HCT116 (cell line): Measurements from ENCODE around the gene IL17RD.

Source experiments
- CEBPB ChIP-seq: IDR thresholded peaks from 2 replicates; pipeline ENCODE4 v1.6.1; 2012; ENCODE audit warnings: low read depth
- EZH2 ChIP-seq: fragments of 200-600 bp; sonication (generic); IDR thresholded peaks from 2 replicates; pipeline ENCODE4 v1.6.1; 2017; ENCODE audit warnings: antibody characterized with exemption, mixed run types
- FOSL1 ChIP-seq: IDR thresholded peaks from 2 replicates; pipeline ENCODE4 v1.6.1; 2012; ENCODE audit warnings: low read depth
- POLR2A ChIP-seq: IDR thresholded peaks from 2 replicates; pipeline ENCODE4 v1.7.0; 2011; ENCODE audit warnings: borderline replicate concordance; ENCODE audit not compliant: insufficient read depth, insufficient read length; ENCODE audit errors: extremely low read depth
- POLR2AphosphoS5 ChIP-seq: IDR thresholded peaks from 2 replicates; pipeline ENCODE4 v1.6.1; 2011; ENCODE audit warnings: mild to moderate bottlenecking, low read depth, low read length, moderate library complexity
- SP1 ChIP-seq: IDR thresholded peaks from 2 replicates; pipeline ENCODE4 v1.6.1; 2012; ENCODE audit warnings: low read depth
- SRF ChIP-seq: IDR thresholded peaks from 2 replicates; pipeline ENCODE4 v1.6.1; 2012; ENCODE audit warnings: low read depth
- YY1 ChIP-seq: IDR thresholded peaks from 2 replicates; pipeline ENCODE4 v1.6.1; 2011; ENCODE audit warnings: low read length, low read depth, moderate library complexity, mild to moderate bottlenecking; ENCODE audit not compliant: insufficient replicate concordance; ENCODE audit errors: extremely low read depth
- ZFX ChIP-seq: fragments of 450-650 bp; IDR thresholded peaks from 2 replicates; pipeline ENCODE4 v1.6.1; 2017
- TF ChIP-seq, protein P1 (sequence below), 3 experiments: fragments of 200-600 bp in 1 of 3; sonication (generic) in 1 of 3; IDR thresholded peaks in 2 of 3; conservative IDR thresholded peaks in 1 of 3; 2 replicates each; pipeline ENCODE4 v1.5.1; 2012 to 2017; ENCODE audit warnings: low read depth in 2 of 3, low read length in 2 of 3, antibody characterized with exemption in 1 of 3, borderline replicate concordance in 1 of 3, control low read depth in 1 of 3, mild to moderate bottlenecking in 1 of 3, mixed read lengths in 1 of 3, mixed run types in 1 of 3, moderate library complexity in 1 of 3; ENCODE audit not compliant: insufficient read depth in 1 of 3
- TF ChIP-seq, protein P2 (sequence below): IDR thresholded peaks from 2 replicates; pipeline ENCODE4 v1.6.1; 2012; ENCODE audit warnings: low read depth
- TF ChIP-seq, protein P3 (sequence below): IDR thresholded peaks from 2 replicates; pipeline ENCODE4 v1.6.1; 2011; ENCODE audit warnings: mild to moderate bottlenecking, low read length, moderate library complexity; ENCODE audit not compliant: insufficient replicate concordance; ENCODE audit errors: extremely low read depth

DNA sequence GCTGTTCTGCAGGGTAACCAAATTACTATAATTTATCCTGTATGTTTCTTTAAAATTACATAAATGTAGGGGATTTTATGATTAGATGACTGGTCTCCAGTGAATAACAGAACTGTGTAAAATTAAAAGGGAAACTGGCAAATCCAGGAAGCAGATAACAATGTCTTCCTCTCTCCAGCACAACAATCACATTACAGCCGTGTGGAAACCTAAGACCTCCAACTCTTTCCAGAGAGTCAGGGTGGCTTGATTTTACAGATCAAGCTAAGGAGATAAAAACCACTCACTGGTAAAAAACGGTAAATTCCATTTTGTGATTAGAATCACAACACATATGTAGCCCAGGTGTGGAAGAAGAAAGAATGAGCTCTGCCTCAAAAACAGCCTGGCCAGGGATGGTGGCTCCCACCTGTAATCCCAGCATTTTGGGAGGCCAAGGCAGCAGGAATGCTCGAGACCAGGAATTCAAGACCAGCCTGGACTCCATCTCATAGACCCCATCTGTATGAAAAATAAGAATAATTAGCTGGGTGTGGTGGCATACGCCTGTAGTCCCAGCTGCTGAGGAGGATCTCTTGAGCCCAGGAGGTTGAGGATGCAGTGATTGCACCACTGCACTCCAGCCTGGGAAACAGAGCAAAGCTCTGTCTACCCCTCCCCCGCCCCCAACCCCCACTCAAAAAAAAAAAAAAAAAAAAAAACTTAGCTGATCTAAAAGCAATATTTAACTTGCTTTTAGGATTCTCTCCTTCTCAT is 29.0 kb downstream of the IL17RD start:
- TF ChIP-seq, protein P1, sequence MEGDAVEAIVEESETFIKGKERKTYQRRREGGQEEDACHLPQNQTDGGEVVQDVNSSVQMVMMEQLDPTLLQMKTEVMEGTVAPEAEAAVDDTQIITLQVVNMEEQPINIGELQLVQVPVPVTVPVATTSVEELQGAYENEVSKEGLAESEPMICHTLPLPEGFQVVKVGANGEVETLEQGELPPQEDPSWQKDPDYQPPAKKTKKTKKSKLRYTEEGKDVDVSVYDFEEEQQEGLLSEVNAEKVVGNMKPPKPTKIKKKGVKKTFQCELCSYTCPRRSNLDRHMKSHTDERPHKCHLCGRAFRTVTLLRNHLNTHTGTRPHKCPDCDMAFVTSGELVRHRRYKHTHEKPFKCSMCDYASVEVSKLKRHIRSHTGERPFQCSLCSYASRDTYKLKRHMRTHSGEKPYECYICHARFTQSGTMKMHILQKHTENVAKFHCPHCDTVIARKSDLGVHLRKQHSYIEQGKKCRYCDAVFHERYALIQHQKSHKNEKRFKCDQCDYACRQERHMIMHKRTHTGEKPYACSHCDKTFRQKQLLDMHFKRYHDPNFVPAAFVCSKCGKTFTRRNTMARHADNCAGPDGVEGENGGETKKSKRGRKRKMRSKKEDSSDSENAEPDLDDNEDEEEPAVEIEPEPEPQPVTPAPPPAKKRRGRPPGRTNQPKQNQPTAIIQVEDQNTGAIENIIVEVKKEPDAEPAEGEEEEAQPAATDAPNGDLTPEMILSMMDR (IDR thresholded peaks at IDR 0.05 in 2 of 3, conservative IDR thresholded peaks at IDR 0.05 in 1 of 3; ENCODE audit: borderline replicate concordance in 1 of 3, insufficient read depth in 1 of 3, low read depth in 2 of 3, low read length in 2 of 3), result no peak
- TF ChIP-seq POLR2A, result no peak
- no peak for TF ChIP-seq POLR2AphosphoS5
- no peak for TF ChIP-seq FOSL1
- TF ChIP-seq, protein P2, sequence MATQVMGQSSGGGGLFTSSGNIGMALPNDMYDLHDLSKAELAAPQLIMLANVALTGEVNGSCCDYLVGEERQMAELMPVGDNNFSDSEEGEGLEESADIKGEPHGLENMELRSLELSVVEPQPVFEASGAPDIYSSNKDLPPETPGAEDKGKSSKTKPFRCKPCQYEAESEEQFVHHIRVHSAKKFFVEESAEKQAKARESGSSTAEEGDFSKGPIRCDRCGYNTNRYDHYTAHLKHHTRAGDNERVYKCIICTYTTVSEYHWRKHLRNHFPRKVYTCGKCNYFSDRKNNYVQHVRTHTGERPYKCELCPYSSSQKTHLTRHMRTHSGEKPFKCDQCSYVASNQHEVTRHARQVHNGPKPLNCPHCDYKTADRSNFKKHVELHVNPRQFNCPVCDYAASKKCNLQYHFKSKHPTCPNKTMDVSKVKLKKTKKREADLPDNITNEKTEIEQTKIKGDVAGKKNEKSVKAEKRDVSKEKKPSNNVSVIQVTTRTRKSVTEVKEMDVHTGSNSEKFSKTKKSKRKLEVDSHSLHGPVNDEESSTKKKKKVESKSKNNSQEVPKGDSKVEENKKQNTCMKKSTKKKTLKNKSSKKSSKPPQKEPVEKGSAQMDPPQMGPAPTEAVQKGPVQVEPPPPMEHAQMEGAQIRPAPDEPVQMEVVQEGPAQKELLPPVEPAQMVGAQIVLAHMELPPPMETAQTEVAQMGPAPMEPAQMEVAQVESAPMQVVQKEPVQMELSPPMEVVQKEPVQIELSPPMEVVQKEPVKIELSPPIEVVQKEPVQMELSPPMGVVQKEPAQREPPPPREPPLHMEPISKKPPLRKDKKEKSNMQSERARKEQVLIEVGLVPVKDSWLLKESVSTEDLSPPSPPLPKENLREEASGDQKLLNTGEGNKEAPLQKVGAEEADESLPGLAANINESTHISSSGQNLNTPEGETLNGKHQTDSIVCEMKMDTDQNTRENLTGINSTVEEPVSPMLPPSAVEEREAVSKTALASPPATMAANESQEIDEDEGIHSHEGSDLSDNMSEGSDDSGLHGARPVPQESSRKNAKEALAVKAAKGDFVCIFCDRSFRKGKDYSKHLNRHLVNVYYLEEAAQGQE, result no peak
- no peak for TF ChIP-seq EZH2
- TF ChIP-seq CEBPB, result no peak
- TF ChIP-seq, protein P3, sequence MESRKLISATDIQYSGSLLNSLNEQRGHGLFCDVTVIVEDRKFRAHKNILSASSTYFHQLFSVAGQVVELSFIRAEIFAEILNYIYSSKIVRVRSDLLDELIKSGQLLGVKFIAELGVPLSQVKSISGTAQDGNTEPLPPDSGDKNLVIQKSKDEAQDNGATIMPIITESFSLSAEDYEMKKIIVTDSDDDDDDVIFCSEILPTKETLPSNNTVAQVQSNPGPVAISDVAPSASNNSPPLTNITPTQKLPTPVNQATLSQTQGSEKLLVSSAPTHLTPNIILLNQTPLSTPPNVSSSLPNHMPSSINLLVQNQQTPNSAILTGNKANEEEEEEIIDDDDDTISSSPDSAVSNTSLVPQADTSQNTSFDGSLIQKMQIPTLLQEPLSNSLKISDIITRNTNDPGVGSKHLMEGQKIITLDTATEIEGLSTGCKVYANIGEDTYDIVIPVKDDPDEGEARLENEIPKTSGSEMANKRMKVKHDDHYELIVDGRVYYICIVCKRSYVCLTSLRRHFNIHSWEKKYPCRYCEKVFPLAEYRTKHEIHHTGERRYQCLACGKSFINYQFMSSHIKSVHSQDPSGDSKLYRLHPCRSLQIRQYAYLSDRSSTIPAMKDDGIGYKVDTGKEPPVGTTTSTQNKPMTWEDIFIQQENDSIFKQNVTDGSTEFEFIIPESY, result no peak
- TF ChIP-seq YY1, result no peak
- no peak for TF ChIP-seq SRF
- no peak for TF ChIP-seq SP1
- TF ChIP-seq ZFX, result no peak
